ENCODE results near the gene AEN.

AEN gene

GRCh38 chr15:88680241-88681001 lies 59.3 kb downstream of the AEN start:
- no peak for DNase-seq

- no peak for DNase-seq
These were observed 60.6 kb downstream of the AEN start for GRCh38 chr15:88681610-88682221.
